Measurements from ENCODE around the gene SLC6A14.

SLC6A14 gene

GRCh38 chrX:116436358-116436816 lies at the start of gene SLC6A14:
Gene SLC6A14 (plus strand): TSS chrX:116436606. CDS start chrX:116436710, 104 bp downstream.
- DNase-seq, result no peak

GRCh38 chrX:116395752-116396151 lies 40.7 kb upstream of the SLC6A14 start:
- no peak for DNase-seq

- no peak for DNase-seq
Observed at GRCh38 chrX:116399681-116400080, 36.7 kb upstream of the SLC6A14 start.

GRCh38 chrX:116409219-116409618 lies 27.2 kb upstream of the SLC6A14 start:
- no peak for DNase-seq

- no peak for DNase-seq
Observed at GRCh38 chrX:116413273-116413672, 23.1 kb upstream of the SLC6A14 start.

GRCh38 chrX:116417214-116417613 lies 19.2 kb upstream of the SLC6A14 start:
- no peak for DNase-seq

- DNase-seq, result no peak
Observed at GRCh38 chrX:116417968-116418367, 18.4 kb upstream of the SLC6A14 start.

- no peak for DNase-seq
Observed at GRCh38 chrX:116427978-116428377, 8.4 kb upstream of the SLC6A14 start.

GRCh38 chrX:116435597-116435996 lies 809 bp upstream of the SLC6A14 start:
- DNase-seq, result no peak

GRCh38 chrX:116449156-116449555 lies 12.8 kb downstream of the SLC6A14 start:
- DNase-seq, result no peak

- no peak for DNase-seq
Observed at GRCh38 chrX:116462822-116463221, 26.4 kb downstream of the SLC6A14 start, which contains the start of gene CT83. Gene CT83 (minus strand): TSS chrX:116462976. CDS start chrX:116462856, 120 bp downstream.

- DNase-seq, result no peak
Observed at GRCh38 chrX:116480059-116480458, 43.7 kb downstream of the SLC6A14 start.

- DNase-seq, result no peak
Observed at GRCh38 chrX:116490104-116490503, 53.7 kb downstream of the SLC6A14 start.

- DNase-seq, result no peak
Observed at GRCh38 chrX:116493271-116493670, 56.9 kb downstream of the SLC6A14 start.

GRCh38 chrX:116499780-116500179 lies 63.4 kb downstream of the SLC6A14 start:
- no peak for DNase-seq
